Thyroid gland (tissue), 4 donors: ENCODE data around the gene DPEP1.

Source experiments
- CTCF ChIP-seq, 6 experiments: fragments of 200-600 bp in 3 of 6; fragments of 450-650 bp in 3 of 6; sonication (generic) in 3 of 6; IDR thresholded peaks; one replicate each; pipeline ENCODE4 v1.5.1; 2016 to 2019; ENCODE audit warnings: antibody characterized with exemption in 6 of 6, mild to moderate bottlenecking in 2 of 6, inconsistent platforms in 1 of 6, moderate library complexity in 1 of 6
- POLR2A ChIP-seq, 2 donors: fragments of 450-650 bp; IDR thresholded peaks; one replicate each; pipeline ENCODE4 v1.6.1; 2017; ENCODE audit warnings: antibody characterized with exemption in 2 of 2, mild to moderate bottlenecking in 2 of 2, moderate library complexity in 1 of 2

GRCh38 chr16:89618109-89618998, 4.9 kb downstream of the DPEP1 start:
- TF ChIP-seq POLR2A (IDR thresholded peaks at IDR 0.05), result no peak
- TF ChIP-seq CTCF (IDR thresholded peaks at IDR 0.05), result no peak
